Spinal cord (tissue), 10 donors: ENCODE measurements around the gene NDC1. TPM values are rescaled to one million over a fixed set of nuclear protein-coding genes. Genes with fewer than 3 reads are reported as not detected.
A peak's percentile ranks its signal among the peaks of the same experiment; 100 is the strongest.

ENCODE experiments used
- DNase-seq, 6 donors: peaks; one replicate each; pipeline versions ENCODE4 v3.0.0 to v3.0.0-alpha.2; 2013 to 2015; ENCODE audit warnings: low spot score in 6 of 6, low read depth in 4 of 6
- H3K27ac ChIP-seq: one replicate; pipeline ENCODE4 v1.5.1; 2013; ENCODE audit warnings: low read depth, low read length, control low read depth
- H3K27me3 ChIP-seq: one replicate; pipeline ENCODE4 v1.6.1; 2013; ENCODE audit warnings: low read length; ENCODE audit not compliant: control insufficient read depth, insufficient read depth
- H3K36me3 ChIP-seq: one replicate; pipeline ENCODE4 v1.6.1; 2013; ENCODE audit warnings: low read length; ENCODE audit not compliant: control insufficient read depth, insufficient read depth
- H3K4me1 ChIP-seq: one replicate; pipeline ENCODE4 v1.6.1; 2013; ENCODE audit warnings: low read length; ENCODE audit not compliant: control insufficient read depth, insufficient read depth
- H3K4me3 ChIP-seq: one replicate; pipeline ENCODE4 v1.5.1; 2013; ENCODE audit warnings: low read depth, low read length, control low read depth
- H3K9me3 ChIP-seq: one replicate; pipeline ENCODE4 v1.6.1; 2013; ENCODE audit warnings: low read length; ENCODE audit not compliant: control insufficient read depth, insufficient read depth
- WGBS: methylation state at CpG from one replicate; pipeline ENCODE4 v1.1.5; 2013; ENCODE audit warnings: missing lambda C conversion rate; ENCODE audit not compliant: insufficient coverage; 5-methylcytosine and 5-hydroxymethylcytosine counted together
- polyA plus RNA-seq, 2 donors: library from polyadenylated mRNA; unstranded; fragments of 120-200 nt; gene quantifications; one replicate each; pipeline ENCODE4 v1.2.1, GENCODE V29; 2013; ENCODE audit not compliant: insufficient read length in 2 of 2
- total RNA-seq, 2 donors: library from RNA; depleted of rRNA in 1 of 2; stranded (reverse); fragments of 120-200 nt in 1 of 2; fragments of >200 nt in 1 of 2; gene quantifications; one replicate each; pipeline versions ENCODE4 v1.2.3 to v1.2.4, GENCODE V29; 2013 to 2014
- donor health status: healthy.

NDC1 gene
- total and polyA plus RNA-seq, 4 donors = 15.3 to 28.7 (median 17.1) TPM

GRCh38 chr1:53868565-53868964 is 30.5 kb upstream of the NDC1 start:
- H3K9me3 ChIP-seq = no peaks in the 10 kb centered on the region
- no peak overlapping the region for H3K4me3 ChIP-seq
- DNase-seq = no peak
- no CpG with 5 or more reads among the region's 1 CpG for WGBS
- peaks cover 24% of the 10 kb centered on the region for H3K36me3 ChIP-seq
- no peaks in the 10 kb centered on the region for H3K27me3 ChIP-seq
- no peak overlapping the region for H3K27ac ChIP-seq
- peaks cover 6% of the 10 kb centered on the region for H3K4me1 ChIP-seq

- Histone ChIP-seq H3K9me3 (no peaks in the 10 kb centered on the region), H3K27ac (no peak overlapping the region), H3K27me3 (no peaks in the 10 kb centered on the region), H3K4me3 (no peak overlapping the region), H3K36me3 (peaks cover 34% of the 10 kb centered on the region), H3K4me1 (peaks cover 6% of the 10 kb centered on the region)
- peak in 2 of 6 donors; percentile 9 to 37 for DNase-seq
- WGBS = 42% methylated on average over 6 of the region's 7 CpGs
These were observed 24.4 kb upstream of the NDC1 start for GRCh38 chr1:53862507-53862906.

- H3K9me3 ChIP-seq = no peaks in the 10 kb centered on the region
- peaks cover 6% of the 10 kb centered on the region for H3K4me1 ChIP-seq
- H3K36me3 ChIP-seq = peaks cover 40% of the 10 kb centered on the region
- H3K27ac ChIP-seq = no peak overlapping the region
- peak in 2 of 6 donors; percentile 80 to 87 for DNase-seq
- H3K27me3 ChIP-seq = no peaks in the 10 kb centered on the region
- no peak overlapping the region for H3K4me3 ChIP-seq
These were observed 22.9 kb upstream of the NDC1 start for GRCh38 chr1:53860967-53861411.

GRCh38 chr1:53851571-53852285 is 13.6 kb upstream of the NDC1 start:
- 86% methylated on average over 5 of the region's 9 CpGs for WGBS
- H3K27me3 ChIP-seq = no peaks in the 10 kb centered on the region
- no peak overlapping the region for H3K4me3 ChIP-seq
- H3K9me3 ChIP-seq = no peaks in the 10 kb centered on the region
- H3K27ac ChIP-seq = no peak overlapping the region
- peak in 1 of 6 donors; percentile 80 for DNase-seq
- H3K4me1 ChIP-seq = no peaks in the 10 kb centered on the region
- H3K36me3 ChIP-seq = peaks cover 25% of the 10 kb centered on the region

- no peak overlapping the region for H3K27ac ChIP-seq
- no peak for DNase-seq
- no peaks in the 10 kb centered on the region for H3K27me3 ChIP-seq
- peaks cover 15% of the 10 kb centered on the region for H3K36me3 ChIP-seq
- WGBS = 81% methylated on average over 4 of the region's 7 CpGs
- no peaks in the 10 kb centered on the region for H3K4me1 ChIP-seq
- H3K4me3 ChIP-seq = no peak overlapping the region
- H3K9me3 ChIP-seq = no peaks in the 10 kb centered on the region
These were observed 12.1 kb upstream of the NDC1 start for GRCh38 chr1:53850082-53850673.

GRCh38 chr1:53847980-53848379 is 9.9 kb upstream of the NDC1 start:
- WGBS = 85% methylated on average over 6 of the region's 6 CpGs
- no peaks in the 10 kb centered on the region for H3K27me3 ChIP-seq

GRCh38 chr1:53842347-53842746 is 4.3 kb upstream of the NDC1 start:
- Histone ChIP-seq H3K4me3 (no peak overlapping the region), H3K9me3 (no peaks in the 10 kb centered on the region), H3K4me1 (peaks cover 1% of the 10 kb centered on the region), H3K27ac (no peak overlapping the region), H3K27me3 (no peaks in the 10 kb centered on the region), H3K36me3 (no peaks in the 10 kb centered on the region)
- no peak for DNase-seq
- WGBS = no CpG with 5 or more reads among the region's 3 CpGs

More at GRCh38 chr1:53847980-53848379, 9.9 kb upstream of the NDC1 start:
- Histone ChIP-seq H3K9me3 (no peaks in the 10 kb centered on the region), H3K4me1 (no peaks in the 10 kb centered on the region), H3K36me3 (no peaks in the 10 kb centered on the region), H3K4me3 (no peak overlapping the region), H3K27ac (no peak overlapping the region)
- no peak for DNase-seq

- no peak for DNase-seq
- Histone ChIP-seq H3K27me3 (no peaks in the 10 kb centered on the region), H3K4me3 (peak overlapping the region; percentile 79), H3K9me3 (no peaks in the 10 kb centered on the region), H3K36me3 (no peaks in the 10 kb centered on the region), H3K4me1 (peaks cover 6% of the 10 kb centered on the region), H3K27ac (peak overlapping the region; percentile 99)
- WGBS = no CpG with 5 or more reads among the region's 2 CpGs
These were observed 518 bp upstream of the NDC1 start for GRCh38 chr1:53838654-53838974.

- peak in 1 of 6 donors; percentile 15 for DNase-seq
- Histone ChIP-seq H3K36me3 (no peaks in the 10 kb centered on the region), H3K9me3 (no peaks in the 10 kb centered on the region), H3K27ac (peak overlapping the region; percentile 99), H3K4me3 (peak overlapping the region; percentile 79), H3K27me3 (no peaks in the 10 kb centered on the region), H3K4me1 (peaks cover 6% of the 10 kb centered on the region)
- 3% methylated on average over 5 of the region's 5 CpGs for WGBS
These were observed 511 bp downstream of the NDC1 start for GRCh38 chr1:53837646-53837923.

- Histone ChIP-seq H3K4me3 (no peak overlapping the region), H3K4me1 (peaks cover 6% of the 10 kb centered on the region), H3K36me3 (peaks cover 3% of the 10 kb centered on the region), H3K27me3 (no peaks in the 10 kb centered on the region), H3K9me3 (no peaks in the 10 kb centered on the region), H3K27ac (no peak overlapping the region)
- no CpG with 5 or more reads among the region's 2 CpGs for WGBS
- no peak for DNase-seq
These were observed 2.6 kb downstream of the NDC1 start for GRCh38 chr1:53835491-53835890.
